Common myeloid progenitor, CD34-positive (primary cell): ENCODE results near the gene WDR83.
"Not testable (repeated sequence)": the region's sequence is repeated elsewhere in the genome, so short reads cannot be mapped to it uniquely, and the experiment has no call there.

ENCODE experiments used
- CTCF ChIA-PET: fragments of 350-600 bp; sonication (Branson Sonifier 250); formaldehyde crosslinking; loops from one replicate; lab custom pipeline; 2021; ENCODE audit warnings: antibody characterized with exemption; lab: Charles Lee
- POLR2A ChIA-PET: fragments of 350-600 bp; sonication (Branson Sonifier 250); formaldehyde crosslinking; loops from one replicate; lab custom pipeline; 2021; ENCODE audit warnings: antibody characterized with exemption; lab: Charles Lee
- DNase-seq, 3 donors: peaks; one replicate each; pipeline versions ENCODE4 v3.0.0 to v3.0.0-alpha.2; 2013
- H3K27ac ChIP-seq, 2 experiments: 1 replicate in 1 of 2; 2 replicates in 1 of 2; pipeline ENCODE4 v1.7.0; 2013; ENCODE audit warnings: inconsistent platforms in 2 of 2, low read length in 2 of 2, mild to moderate bottlenecking in 2 of 2, low read depth in 1 of 2, moderate library complexity in 1 of 2; ENCODE audit not compliant: severe bottlenecking in 2 of 2, insufficient read depth in 1 of 2, poor library complexity in 1 of 2
- H3K27me3 ChIP-seq, 5 experiments: replicated peaks in 2 of 5; 1 replicate in 3 of 5; 2 replicates in 2 of 5; pipeline versions ENCODE4 v1.6.1 to v1.7.0; 2013; ENCODE audit warnings: low read length in 4 of 5, mild to moderate bottlenecking in 2 of 5, moderate library complexity in 2 of 5, inconsistent platforms in 1 of 5; ENCODE audit not compliant: insufficient read depth in 5 of 5, control insufficient read depth in 4 of 5
- H3K36me3 ChIP-seq, 4 experiments: 1 replicate in 2 of 4; 2 replicates in 2 of 4; pipeline versions ENCODE4 v1.6.1 to v1.7.0; 2013; ENCODE audit warnings: low read length in 3 of 4, control low read depth in 1 of 4, mild to moderate bottlenecking in 1 of 4; ENCODE audit not compliant: control insufficient read depth in 4 of 4, insufficient read depth in 4 of 4
- H3K4me1 ChIP-seq, 4 experiments: 1 replicate in 3 of 4; 2 replicates in 1 of 4; pipeline versions ENCODE4 v1.6.1 to v1.7.1; 2013; ENCODE audit warnings: low read length in 3 of 4, mild to moderate bottlenecking in 3 of 4, control low read depth in 1 of 4, inconsistent platforms in 1 of 4, moderate library complexity in 1 of 4; ENCODE audit not compliant: control insufficient read depth in 4 of 4, insufficient read depth in 4 of 4; ENCODE audit errors: control extremely low read depth in 1 of 4
- H3K4me3 ChIP-seq, 7 experiments: 1 replicate in 4 of 7; 2 replicates in 3 of 7; pipeline versions ENCODE4 v1.5.1 to v1.7.0; 2013; ENCODE audit warnings: mild to moderate bottlenecking in 7 of 7, low read length in 6 of 7, moderate library complexity in 6 of 7, inconsistent platforms in 2 of 7, low read depth in 2 of 7, control low read depth in 1 of 7; ENCODE audit not compliant: insufficient read depth in 4 of 7, control insufficient read depth in 1 of 7; ENCODE audit errors: extremely low read depth in 1 of 7
- H3K9me3 ChIP-seq, 5 experiments: 1 replicate in 4 of 5; 2 replicates in 1 of 5; pipeline versions ENCODE4 v1.6.1 to v1.7.1; 2013; ENCODE audit warnings: low read length in 4 of 5, mild to moderate bottlenecking in 2 of 5, inconsistent platforms in 1 of 5, low read depth in 1 of 5, moderate library complexity in 1 of 5; ENCODE audit not compliant: control insufficient read depth in 4 of 5, insufficient read depth in 2 of 5; ENCODE audit errors: control extremely low read depth in 1 of 5
- WGBS: methylation state at CpG from one replicate; pipeline ENCODE4 v1.1.5; 2013; ENCODE audit not compliant: insufficient coverage; 5-methylcytosine and 5-hydroxymethylcytosine counted together

Gene WDR83

DNA sequence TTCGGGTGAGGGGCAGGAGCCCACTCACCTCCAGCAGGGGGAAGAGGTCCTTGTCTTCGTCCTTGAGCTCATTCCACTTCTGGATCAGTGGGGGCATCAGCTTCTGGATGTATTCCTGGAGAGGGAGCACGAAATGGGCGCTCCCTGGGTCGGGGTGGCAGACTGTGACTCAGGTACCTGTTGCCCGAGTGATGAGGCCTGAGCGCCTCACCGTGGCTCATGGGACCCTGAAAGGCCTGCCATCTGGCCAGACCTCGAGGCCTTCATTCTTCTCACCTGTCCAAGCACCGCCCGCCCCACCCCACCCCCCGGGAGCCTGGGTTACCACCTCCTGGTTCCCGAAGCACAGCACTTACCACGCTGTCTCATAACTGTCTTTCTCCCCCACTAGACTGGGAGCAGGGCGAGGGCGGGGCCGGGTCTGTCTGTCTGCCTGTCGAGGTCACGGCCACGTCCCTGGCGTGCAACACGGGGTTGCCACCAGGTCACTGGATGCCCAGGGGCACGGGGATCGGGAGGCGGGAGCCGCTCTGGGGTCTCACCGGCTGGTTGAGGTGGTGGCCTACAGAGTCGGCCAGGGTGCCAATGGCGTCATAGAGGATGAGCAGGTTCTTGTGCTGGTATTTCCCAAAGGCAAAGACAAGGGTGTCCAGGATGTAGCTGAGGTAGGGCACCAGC, 39.2 kb downstream of the WDR83 start:
- WGBS, result 99% methylated on average over 24 of the region's 29 CpGs
- ChIA-PET POLR2A (no interaction called here), CTCF (interaction anchor here (1.4 to 3.2 kb wide), 2 partner anchors 11 to 60 kb away, joined by 5 to 13 read pairs; no protein-coding TSS in a partner anchor)
- Histone ChIP-seq H3K4me1 (no peaks in the 10 kb centered on the region), H3K4me3 (no peak overlapping the region), H3K9me3 (no peaks in the 10 kb centered on the region), H3K36me3 (peaks cover 20 to 87% (median 72%) of the 10 kb centered on the region in 4 experiments), H3K27me3 (no peaks in the 10 kb centered on the region), H3K27ac (no peak overlapping the region)
- DNase-seq, result no peak

- no peak for DNase-seq
- Histone ChIP-seq H3K4me3 (no peak overlapping the region), H3K9me3 (no peaks in the 10 kb centered on the region), H3K36me3 (peaks cover 20 to 85% (median 68%) of the 10 kb centered on the region in 4 experiments), H3K27me3 (no peaks in the 10 kb centered on the region), H3K27ac (no peak overlapping the region), H3K4me1 (no peaks in the 10 kb centered on the region)
- WGBS, result 97% methylated on average over 13 of the region's 13 CpGs
- POLR2A ChIA-PET, result no interaction called here
- CTCF ChIA-PET, result interaction anchor here (1.4 to 3.2 kb wide), 2 partner anchors 11 to 60 kb away, joined by 5 to 13 read pairs; no protein-coding TSS in a partner anchor
Observed at GRCh38 chr19:12706332-12706718, 39.7 kb downstream of the WDR83 start.

DNA sequence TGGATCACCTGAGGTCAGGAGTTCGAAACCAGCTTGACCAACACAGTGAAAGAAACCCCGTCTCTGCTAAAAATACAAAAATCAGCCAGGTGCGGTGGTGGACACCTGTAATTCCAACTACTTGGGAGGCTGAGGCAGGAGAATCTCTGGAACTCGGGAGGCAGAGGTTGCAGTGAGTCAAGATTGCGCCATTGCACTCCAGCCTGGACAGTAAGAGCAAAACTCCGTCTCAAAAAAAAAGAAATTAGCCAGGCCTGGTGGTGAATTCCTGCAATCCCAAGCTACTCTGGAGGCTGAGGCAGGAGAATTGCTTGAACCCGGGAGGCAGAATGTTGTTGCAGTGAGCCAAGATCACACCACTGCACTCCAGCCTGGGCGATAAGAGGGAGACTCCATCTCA, 42.0 kb downstream of the WDR83 start:
- CTCF ChIA-PET, result interaction anchor here (1.0 to 43.3 kb wide), 4 partner anchors 9 to 88 kb away, joined by 3 to 776 read pairs (median 8); partner anchors contain the start of genes BEST2 and HOOK2
- 98% methylated on average over 8 of the region's 8 CpGs for WGBS
- POLR2A ChIA-PET, result no interaction called here

GRCh38 chr19:12711187-12711586, 44.6 kb downstream of the WDR83 start:
- Histone ChIP-seq H3K9me3 (no peaks in the 10 kb centered on the region), H3K27ac (no peak overlapping the region), H3K36me3 (peaks cover 16 to 82% (median 57%) of the 10 kb centered on the region in 4 experiments), H3K4me1 (no peaks in the 10 kb centered on the region), H3K27me3 (no peaks in the 10 kb centered on the region), H3K4me3 (no peak overlapping the region)
- POLR2A ChIA-PET, result no interaction called here
- WGBS, result 93% methylated on average over 13 of the region's 17 CpGs
- no peak for DNase-seq
- CTCF ChIA-PET, result interaction anchor here (1.4 to 43.3 kb wide), 2 partner anchors 34 to 49 kb away, joined by 5 to 776 read pairs; partner anchors contain the start of genes BEST2 and HOOK2

More for the DNA sequence above, 42.0 kb downstream of the WDR83 start:
- Histone ChIP-seq H3K4me3 (no peak overlapping the region), H3K36me3 (peaks cover 20 to 79% (median 57%) of the 10 kb centered on the region in 4 experiments), H3K4me1 (no peaks in the 10 kb centered on the region), H3K27me3 (no peaks in the 10 kb centered on the region), H3K27ac (no peak overlapping the region), H3K9me3 (no peaks in the 10 kb centered on the region)
- DNase-seq, result no peak

DNA sequence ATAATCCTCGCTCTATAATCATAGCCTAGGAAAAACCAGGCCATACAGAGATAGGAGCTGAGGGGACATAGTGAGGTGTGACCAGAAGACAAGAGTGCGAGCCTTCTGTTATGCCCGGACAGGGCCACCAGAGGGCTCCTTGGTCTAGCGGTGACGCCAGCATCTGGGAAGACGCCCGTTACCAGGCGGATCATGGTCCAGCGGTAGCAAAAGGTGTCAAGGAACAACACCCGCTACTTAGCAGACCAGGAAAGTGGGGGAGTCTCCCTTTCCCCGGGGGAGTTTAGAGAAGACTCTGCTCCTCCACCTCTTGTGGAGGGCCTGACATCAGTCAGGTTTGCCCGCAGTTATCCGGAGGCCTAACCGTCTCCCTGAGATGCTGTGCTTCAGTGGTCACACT, 45.5 kb downstream of the WDR83 start:
- H3K27ac ChIP-seq, POLR2A ChIA-PET, DNase-seq, H3K9me3 ChIP-seq, H3K27me3 ChIP-seq, H3K4me3 ChIP-seq, H3K4me1 ChIP-seq: not testable (repeated sequence)
- WGBS, result no CpG with 5 or more reads among the region's 14 CpGs
- H3K36me3 ChIP-seq, result peaks cover 18 to 79% (median 56%) of the 10 kb centered on the region in 4 experiments
- CTCF ChIA-PET, result interaction anchor here (43.3 kb wide), 1 partner anchor 48 kb away, joined by 776 read pairs; the partner anchor contains the start of genes BEST2 and HOOK2

DNA sequence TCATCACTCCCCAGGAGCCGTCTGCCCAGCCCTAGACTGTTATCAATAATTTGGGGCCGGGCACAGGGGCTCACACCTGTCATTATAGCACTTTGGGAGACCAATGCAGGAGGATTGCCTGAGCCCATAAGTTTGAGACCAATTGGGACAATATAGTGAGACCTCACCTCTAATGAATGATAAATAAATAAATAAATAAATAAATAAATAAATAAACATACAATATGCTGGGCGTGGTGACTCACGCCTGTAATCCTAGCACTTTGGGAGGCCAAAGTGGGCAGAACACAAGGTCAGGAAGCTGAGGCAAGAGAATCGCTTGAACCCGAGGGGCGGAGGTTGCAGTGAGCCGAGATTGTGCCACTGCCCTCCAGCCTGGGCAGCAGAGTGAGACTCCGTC, 46.7 kb downstream of the WDR83 start:
- H3K27me3 ChIP-seq, POLR2A ChIA-PET, DNase-seq, H3K4me3 ChIP-seq, H3K27ac ChIP-seq, H3K9me3 ChIP-seq, H3K4me1 ChIP-seq: not testable (repeated sequence)
- peaks cover 16 to 77% (median 53%) of the 10 kb centered on the region in 4 experiments for H3K36me3 ChIP-seq
- 89% methylated on average over 4 of the region's 9 CpGs for WGBS
- CTCF ChIA-PET, result interaction anchor here (1.2 to 43.3 kb wide), 5 partner anchors 13 to 134 kb away, joined by 3 to 776 read pairs (median 7); partner anchors contain the start of genes BEST2 and HOOK2

- POLR2A ChIA-PET, result no interaction called here
- WGBS, result 96% methylated on average over 14 of the region's 15 CpGs
- CTCF ChIA-PET, result interaction anchor here (0.9 to 43.3 kb wide), 4 partner anchors 18 to 132 kb away, joined by 3 to 776 read pairs (median 24); partner anchors contain the start of genes BEST2 and HOOK2
- H3K4me1 ChIP-seq, result peaks cover 0 to under 1% (median under 1%) of the 10 kb centered on the region in 4 experiments
- no peak overlapping the region for H3K27ac ChIP-seq
- no peaks in the 10 kb centered on the region for H3K27me3 ChIP-seq
- no peaks in the 10 kb centered on the region for H3K9me3 ChIP-seq
- no peak for DNase-seq
- H3K4me3 ChIP-seq, result no peak overlapping the region
- H3K36me3 ChIP-seq, result peaks cover 17 to 76% (median 52%) of the 10 kb centered on the region in 4 experiments
Observed at GRCh38 chr19:12715102-12715501, 48.5 kb downstream of the WDR83 start.
